HG03159 (cell line): ENCODE measurements around the gene GSKIP.
"Not testable (repeated sequence)": the region's sequence is repeated elsewhere in the genome, so short reads cannot be mapped to it uniquely, and the experiment has no call there.

Experiments
- ATAC-seq: cut with Tn5 transposase; IDR thresholded peaks from one replicate; pipeline ENCODE4 v1.9.1; 2021; ENCODE audit warnings: mild to moderate bottlenecking, moderate library complexity; ENCODE audit not compliant: unreplicated experiment

The GSKIP gene

DNA sequence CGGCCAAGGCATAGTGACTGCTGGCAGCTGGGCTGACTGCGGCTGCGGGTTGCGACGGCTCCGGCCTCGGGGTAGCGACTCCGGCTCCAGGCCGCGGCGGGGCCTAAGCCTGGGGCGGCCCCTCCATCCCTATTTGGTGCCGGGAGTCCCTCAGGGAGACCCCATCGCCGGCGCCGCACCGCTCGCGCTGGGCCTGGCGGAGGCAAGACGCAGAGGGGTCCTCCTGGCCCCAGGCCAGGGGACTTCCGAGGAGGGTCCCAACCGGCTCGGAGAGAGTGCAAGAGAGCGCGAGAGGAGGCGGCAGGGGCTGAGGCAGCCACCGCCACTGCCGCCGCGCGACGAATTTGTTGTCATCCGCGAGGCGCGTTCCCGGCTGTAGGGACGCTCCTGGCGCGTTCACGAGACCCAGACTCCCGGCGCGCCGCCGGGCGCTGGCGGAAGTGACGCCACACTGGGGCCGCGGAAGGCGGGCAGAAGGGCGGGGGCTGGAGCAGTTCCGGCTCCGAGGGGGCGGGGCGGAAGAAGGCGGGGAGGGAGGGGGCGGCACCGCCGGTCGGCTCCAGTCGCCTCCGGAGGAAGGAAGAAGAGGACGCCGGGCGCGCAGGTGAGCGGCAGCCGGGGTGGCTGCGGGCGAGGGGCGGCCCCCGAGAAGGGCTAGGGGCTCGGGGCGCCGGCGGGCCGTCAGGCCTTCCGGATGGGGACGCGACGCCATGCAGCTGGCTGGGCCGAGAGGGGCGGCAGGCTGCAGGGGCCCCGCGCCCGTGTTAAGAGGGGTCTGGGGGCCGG, at the start of gene GSKIP, which contains the start of gene ATG2B:
Gene GSKIP (plus strand): TSS at position 562 of the 786 bp plus-strand sequence. CDS start 18,722 bp downstream, outside the sequence.
Gene ATG2B (minus strand): TSS at position 377 of the 786 bp plus-strand sequence. CDS start 365 bp downstream, at position 12.
- ATAC-seq, result peak; percentile 73

- no peak for ATAC-seq
These were observed 47.2 kb upstream of the GSKIP start for GRCh38 chr14:96316087-96316486.

DNA sequence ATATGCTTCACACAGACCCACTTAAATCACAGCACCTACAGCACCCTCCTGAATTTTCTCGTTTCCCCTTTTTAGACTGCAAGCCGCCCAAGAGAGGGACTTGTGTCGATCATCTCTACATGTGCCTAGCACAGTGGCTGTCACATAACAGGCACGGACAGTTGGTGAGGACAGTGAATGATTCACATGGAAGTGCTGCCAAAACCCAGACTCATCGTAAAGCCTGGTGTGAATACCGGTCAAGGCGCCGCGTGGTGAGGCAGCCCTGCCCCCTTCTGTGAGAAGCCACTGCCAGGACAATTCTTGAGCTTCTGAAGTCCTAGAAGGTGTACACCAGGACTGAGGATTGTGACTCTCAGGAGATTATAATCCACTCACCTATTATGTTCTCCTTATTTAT, 44.5 kb upstream of the GSKIP start:
- ATAC-seq, result no peak

DNA sequence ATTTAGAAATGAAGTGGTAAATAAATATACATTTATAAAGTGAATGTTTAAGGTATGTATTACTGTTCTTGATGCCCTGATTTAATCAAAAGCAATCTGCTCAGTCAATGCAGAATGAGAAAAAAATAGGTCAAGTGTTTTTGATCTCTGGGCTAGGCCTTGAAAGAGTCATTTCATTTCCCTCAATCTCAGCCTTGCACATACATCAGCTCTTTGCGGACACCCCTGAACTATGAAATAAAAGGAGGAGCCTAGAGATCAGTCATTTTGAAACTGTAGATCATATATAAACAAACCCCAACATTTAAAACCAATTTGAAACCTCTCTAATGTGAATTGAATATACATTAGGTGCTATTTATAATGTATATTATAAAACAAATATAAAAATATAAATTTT, 42.7 kb upstream of the GSKIP start:
- no peak for ATAC-seq

GRCh38 chr14:96324219-96324618, 39.1 kb upstream of the GSKIP start:
- ATAC-seq, result no peak

- ATAC-seq, result no peak
These were observed 24.8 kb upstream of the GSKIP start for GRCh38 chr14:96338551-96338950.

DNA sequence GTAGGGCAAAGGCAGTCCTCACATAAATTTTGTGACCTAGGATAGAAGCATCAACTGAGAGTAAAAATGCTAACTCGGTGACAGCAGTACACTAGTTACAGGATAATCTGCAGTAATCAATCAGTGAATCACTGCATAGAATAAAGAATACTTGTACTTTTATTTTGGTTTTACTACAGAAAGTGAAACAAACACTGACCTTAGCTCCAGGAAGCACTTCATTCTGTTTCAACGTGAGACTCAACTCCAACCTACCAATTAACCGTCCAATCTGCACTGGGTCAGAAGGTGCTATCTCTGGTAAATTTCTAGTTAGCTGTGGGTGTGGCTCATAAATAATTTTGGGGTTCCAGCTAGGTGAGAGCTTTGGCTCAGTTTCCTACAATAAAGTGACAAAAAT, 22.0 kb upstream of the GSKIP start:
- no peak for ATAC-seq

DNA sequence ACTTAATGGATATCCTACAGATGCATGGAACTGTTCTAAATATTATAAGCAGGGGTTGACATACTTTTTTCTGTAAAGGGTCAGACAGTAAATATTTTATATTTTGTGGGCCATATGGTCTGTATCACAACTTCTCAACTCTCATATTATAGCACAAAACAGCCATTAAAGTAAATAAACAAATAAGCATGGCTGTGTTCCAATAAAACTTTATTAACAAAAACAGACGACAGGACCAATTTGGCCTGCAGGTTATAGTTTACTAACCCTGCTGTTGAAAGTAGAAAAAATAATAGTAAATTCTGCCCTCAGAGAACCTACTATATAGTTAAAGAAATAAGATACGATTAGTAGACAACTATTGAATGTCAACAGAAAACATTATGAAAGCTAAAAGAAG, 17.7 kb upstream of the GSKIP start:
- ATAC-seq, result no peak

GRCh38 chr14:96347957-96348356, 15.4 kb upstream of the GSKIP start:
- not testable (repeated sequence) for ATAC-seq

- ATAC-seq, result no peak
These were observed 13.8 kb upstream of the GSKIP start for GRCh38 chr14:96349286-96350075.

GRCh38 chr14:96351986-96352385, 11.3 kb upstream of the GSKIP start:
- no peak for ATAC-seq

GRCh38 chr14:96352708-96353107, 10.6 kb upstream of the GSKIP start:
- no peak for ATAC-seq

DNA sequence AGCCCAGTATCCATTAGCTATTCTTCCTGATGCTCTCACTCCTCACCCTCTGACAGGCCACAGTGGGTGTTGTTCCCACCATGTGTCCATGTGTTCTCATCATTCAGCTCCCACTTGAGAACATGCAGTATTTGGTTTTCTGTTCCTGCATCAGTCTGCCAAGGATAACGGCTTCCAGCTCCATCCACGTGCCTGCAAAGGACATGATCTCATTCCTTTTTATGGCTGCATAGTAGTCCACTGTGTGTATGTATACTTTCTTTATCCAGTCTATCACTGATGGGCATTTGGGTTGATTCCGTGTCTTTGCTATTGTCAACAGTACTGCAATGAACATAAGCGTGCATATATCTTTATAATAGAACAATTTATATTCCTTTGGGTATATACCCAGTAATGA, 9.1 kb upstream of the GSKIP start:
- ATAC-seq, result no peak

- no peak for ATAC-seq
These were observed 6.1 kb upstream of the GSKIP start for GRCh38 chr14:96357216-96357615.

DNA sequence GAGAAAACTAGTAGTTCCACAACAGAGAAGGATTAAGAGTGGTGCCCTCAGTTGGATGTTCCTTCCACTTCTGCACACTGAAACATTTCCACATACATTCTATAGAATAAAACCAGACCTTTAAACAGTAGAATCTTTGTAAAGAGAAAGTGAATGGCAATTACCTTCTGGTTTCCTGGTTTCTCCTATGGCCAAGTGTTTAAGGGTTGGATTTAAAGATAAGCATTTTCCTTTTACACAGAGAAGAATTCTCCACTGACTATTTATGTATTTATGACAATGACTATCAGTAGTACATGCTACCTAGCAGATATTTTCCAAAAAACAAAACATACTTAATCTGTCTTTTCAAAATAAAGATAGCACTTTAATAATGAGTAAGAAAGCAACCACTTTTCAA, 3.4 kb upstream of the GSKIP start:
- ATAC-seq, result no peak

DNA sequence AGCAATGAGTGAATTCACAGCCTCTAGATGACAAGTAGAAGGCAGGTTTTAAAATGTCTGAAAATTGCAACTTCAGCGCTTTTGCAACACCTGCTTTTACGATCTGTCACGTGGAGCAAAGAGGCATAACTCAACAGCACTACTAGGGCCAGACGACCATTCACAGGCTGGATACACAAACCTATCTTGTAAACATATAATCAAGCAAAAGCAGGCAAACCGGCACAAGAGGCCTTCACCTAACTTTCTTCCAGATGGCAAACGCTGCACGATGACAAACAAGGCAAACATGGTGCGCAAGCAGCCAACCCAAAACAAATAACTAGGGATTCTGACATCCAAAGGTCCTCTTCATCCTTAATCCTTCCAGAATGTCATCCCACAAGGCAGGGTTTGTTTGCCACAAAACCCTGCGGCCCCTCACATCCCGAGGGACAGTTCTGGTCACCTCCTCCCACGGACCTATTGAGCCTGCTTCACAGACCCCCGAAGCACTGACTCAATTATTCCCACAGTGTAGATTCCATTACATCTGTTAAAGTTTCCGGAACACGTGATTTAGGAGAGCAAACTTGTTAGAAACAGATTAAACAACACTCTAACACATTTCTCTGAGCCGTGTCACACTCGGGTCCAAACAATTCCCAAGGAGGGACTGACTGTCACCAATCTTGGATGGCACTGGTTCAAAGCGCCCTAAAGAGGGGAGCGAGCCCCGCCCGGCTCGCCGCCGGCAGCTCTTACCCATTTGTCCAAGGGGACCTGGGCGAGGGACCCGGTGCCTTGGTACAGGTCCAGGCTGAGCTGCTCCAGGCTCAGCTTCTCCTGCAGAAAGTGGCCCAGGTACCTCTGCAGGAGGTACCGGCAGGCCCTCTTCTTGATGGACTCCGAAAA, 1.0 kb upstream of the GSKIP start:
- no peak for ATAC-seq

GRCh38 chr14:96363751-96364336, 518 bp downstream of the GSKIP start:
- peak; percentile 25 for ATAC-seq

DNA sequence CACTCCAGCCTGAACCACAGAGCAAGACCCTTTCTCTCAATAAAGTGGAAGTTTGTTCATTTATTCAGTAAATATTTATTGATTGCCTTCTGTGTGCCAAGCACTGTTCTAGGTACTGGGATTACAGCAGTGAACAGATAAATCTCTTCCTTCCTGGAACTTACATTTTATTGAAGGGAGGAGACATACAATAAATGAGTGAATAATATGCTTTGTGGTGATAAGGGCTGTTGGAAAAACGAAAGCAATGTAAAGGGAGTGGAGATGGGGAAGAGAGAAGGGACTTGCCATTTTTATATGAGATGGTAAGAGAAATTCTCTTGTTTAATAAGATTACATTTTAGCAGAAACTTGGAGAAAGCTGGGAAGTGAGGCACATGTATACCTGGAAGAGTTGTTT, 1.6 kb downstream of the GSKIP start:
- no peak for ATAC-seq

GRCh38 chr14:96368534-96368933, 5.2 kb downstream of the GSKIP start:
- ATAC-seq, result no peak

- ATAC-seq, result no peak
These were observed 7.2 kb downstream of the GSKIP start for GRCh38 chr14:96370528-96370927.

DNA sequence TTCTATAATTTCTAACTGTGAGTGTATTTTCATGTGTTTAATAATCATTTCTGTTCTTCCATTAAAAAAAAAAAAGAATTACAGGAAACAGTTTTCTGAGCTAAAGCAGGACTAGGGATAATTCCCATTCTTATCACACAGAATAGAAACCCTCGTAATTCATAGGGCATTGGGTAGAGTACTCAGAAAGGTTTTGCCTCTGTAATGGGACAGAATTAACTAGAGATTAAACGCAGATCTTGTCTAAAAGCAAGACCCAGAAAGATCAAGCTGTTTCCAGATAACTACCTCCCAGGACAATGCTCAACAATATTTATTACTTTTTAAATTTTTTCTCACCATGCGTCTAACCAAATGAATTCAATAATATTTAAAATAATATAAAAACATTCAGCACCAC, 10.2 kb downstream of the GSKIP start:
- ATAC-seq, result no peak
